Measurements from ENCODE around the gene ZFY. TPM values are rescaled to one million over a fixed set of nuclear protein-coding genes. Genes with fewer than 3 reads are reported as not detected.

The ZFY gene
- not detected in 2 replicates for total RNA-seq

GRCh38 chrY:2934861-2935715, at the start of gene ZFY:
Gene ZFY (plus strand): TSS chrY:2935381. CDS start chrY:2953937, 18,556 bp downstream.

Other genes with a start within 250 kb of the ZFY start
- not detected in 2 replicates for gene SRY, start 147.7 kb upstream of the ZFY start, total RNA-seq
- not detected in 2 replicates for gene RPS4Y1, start 93.8 kb upstream of the ZFY start, total RNA-seq

Measured in airway epithelial cell (primary cell).